ENCODE measurements around the gene RXRA. TPM values are rescaled to one million over a fixed set of nuclear protein-coding genes. Genes with fewer than 3 reads are reported as not detected.

The RXRA gene
- total and polyA plus RNA-seq, 2 of the 13 experiments (the other 11 are each of a cell fraction or from before 2014, with no cell fraction given), result 18.9 to 29.2 TPM

- WGBS (ENCODE audit: low lambda C conversion rate), result no CpG with 5 or more reads among the region's 7 CpGs
- no peak for DNase-seq (ENCODE audit: low spot score)
Measured at GRCh38 chr9:134474055-134474370, 147.8 kb downstream of the RXRA start.

DNA sequence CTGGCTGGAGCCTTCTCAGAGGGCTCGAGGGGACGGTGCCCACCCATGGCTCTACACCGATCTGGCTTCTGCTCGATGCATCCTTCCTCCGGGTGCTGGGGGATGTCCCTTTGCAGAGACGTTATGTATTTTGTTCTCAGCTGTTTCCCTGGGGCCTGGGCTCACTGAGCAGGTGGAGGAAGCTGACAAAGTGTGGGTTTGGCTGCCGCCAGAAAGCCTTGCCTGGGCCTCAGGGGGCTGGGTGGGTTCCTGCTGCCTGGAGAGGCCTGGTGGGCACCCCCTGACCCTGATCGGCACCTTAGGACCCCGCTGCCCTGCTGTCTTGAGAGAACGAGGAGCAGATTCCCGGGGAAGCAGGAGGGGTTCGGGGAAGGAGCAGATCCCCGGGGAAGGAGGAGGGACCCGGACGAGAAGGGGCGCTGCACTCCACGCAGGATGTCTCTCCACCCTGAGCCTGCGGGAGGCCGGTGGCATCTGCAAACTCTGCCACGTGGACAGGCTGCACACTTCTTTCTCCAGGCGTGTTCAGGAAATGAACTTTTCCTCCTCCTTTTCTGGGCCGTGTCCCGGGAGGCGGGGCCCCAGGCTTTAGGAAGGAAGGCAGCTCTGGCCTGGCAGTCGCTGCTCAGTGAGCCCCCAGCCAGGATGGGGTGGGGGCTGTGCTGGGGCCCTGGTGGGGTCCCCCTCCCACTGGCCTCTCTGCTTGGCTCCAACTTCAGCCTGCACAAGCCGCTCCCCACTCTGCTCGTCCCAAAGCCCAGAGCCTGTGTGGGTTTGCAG lies 148.9 kb downstream of the RXRA start:
- H4K20me1 ChIP-seq (ENCODE audit: insufficient read depth, low read length), result no peaks in the 10 kb centered on the region
- H3K9ac ChIP-seq (ENCODE audit: insufficient read depth, low read depth, low read length), result no peak overlapping the region
- H3K79me2 ChIP-seq (ENCODE audit: insufficient read depth, low read length), result no peaks in the 10 kb centered on the region
- no peak overlapping the region for H3K4me2 ChIP-seq (ENCODE audit: low read depth, low read length)
- ATAC-seq (no peak), FAIRE-seq (no peak), DNase-seq (ENCODE audit: low spot score) (no peak)
- POLR2A ChIA-PET, result no interaction called here
- no peak overlapping the region for H3K27ac ChIP-seq (ENCODE audit: extremely low read length, insufficient read depth, low read length)
- no peaks in the 10 kb centered on the region for H3K9me3 ChIP-seq (ENCODE audit: low read length)
- in situ Hi-C loops (cut with HindIII; ENCODE audit: extremely low pct_ligation_motif_present, low pct_unique_long_range_greater_than_20kb) (no loop called here), intact Hi-C loops (cut with micrococcal nuclease; ENCODE audit: unreplicated experiment) (no loop called here)
- CTCF ChIA-PET (ENCODE audit: low intra/inter-chr PET ratio, low total read pairs), result no interaction called here
- no peaks in the 10 kb centered on the region for H3K4me1 ChIP-seq (ENCODE audit: insufficient read depth, low read length)
- WGBS (ENCODE audit: low lambda C conversion rate), result 25% methylated on average over 19 of the region's 27 CpGs
- H3K4me3 ChIP-seq (replicated peaks in 1 of 3; ENCODE audit: insufficient read depth in 1 of 3, low read depth in 2 of 3, low read length in 3 of 3), result no peak overlapping the region
- peaks cover 6 to 52% of the 10 kb centered on the region in 2 experiments; a peak in 3 of 5 replicates for H3K27me3 ChIP-seq (ENCODE audit: control insufficient read depth in 1 of 2, insufficient read depth in 2 of 2, low read length in 2 of 2)
- H2AFZ ChIP-seq (ENCODE audit: low read length), result no peak overlapping the region
- no peaks in the 10 kb centered on the region for H3K36me3 ChIP-seq (replicated peaks in 1 of 2; ENCODE audit: control insufficient read depth in 1 of 2, insufficient read depth in 2 of 2, low read length in 2 of 2)
- no TSS peak for BruUV-seq (replicated peaks)
- TF ChIP-seq, protein P1, sequence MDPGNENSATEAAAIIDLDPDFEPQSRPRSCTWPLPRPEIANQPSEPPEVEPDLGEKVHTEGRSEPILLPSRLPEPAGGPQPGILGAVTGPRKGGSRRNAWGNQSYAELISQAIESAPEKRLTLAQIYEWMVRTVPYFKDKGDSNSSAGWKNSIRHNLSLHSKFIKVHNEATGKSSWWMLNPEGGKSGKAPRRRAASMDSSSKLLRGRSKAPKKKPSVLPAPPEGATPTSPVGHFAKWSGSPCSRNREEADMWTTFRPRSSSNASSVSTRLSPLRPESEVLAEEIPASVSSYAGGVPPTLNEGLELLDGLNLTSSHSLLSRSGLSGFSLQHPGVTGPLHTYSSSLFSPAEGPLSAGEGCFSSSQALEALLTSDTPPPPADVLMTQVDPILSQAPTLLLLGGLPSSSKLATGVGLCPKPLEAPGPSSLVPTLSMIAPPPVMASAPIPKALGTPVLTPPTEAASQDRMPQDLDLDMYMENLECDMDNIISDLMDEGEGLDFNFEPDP (CRISPR knock-in tag; conservative IDR thresholded peaks at IDR 0.05), result no peak
- TF ChIP-seq CBX5 (CRISPR knock-in tag; IDR thresholded peaks at IDR 0.05; ENCODE audit: borderline replicate concordance) (no peak), ZNF33B (CRISPR knock-in tag; IDR thresholded peaks at IDR 0.05) (no peak), NFYC (CRISPR knock-in tag; IDR thresholded peaks at IDR 0.05) (no peak), MTA3 (CRISPR knock-in tag; IDR thresholded peaks at IDR 0.05) (no peak), HNRNPUL1 (IDR thresholded peaks at IDR 0.05; ENCODE audit: low read depth, low read length) (no peak), KAT7 (CRISPR knock-in tag; IDR thresholded peaks at IDR 0.05; ENCODE audit: borderline replicate concordance) (no peak)
- TF ChIP-seq, protein P2, sequence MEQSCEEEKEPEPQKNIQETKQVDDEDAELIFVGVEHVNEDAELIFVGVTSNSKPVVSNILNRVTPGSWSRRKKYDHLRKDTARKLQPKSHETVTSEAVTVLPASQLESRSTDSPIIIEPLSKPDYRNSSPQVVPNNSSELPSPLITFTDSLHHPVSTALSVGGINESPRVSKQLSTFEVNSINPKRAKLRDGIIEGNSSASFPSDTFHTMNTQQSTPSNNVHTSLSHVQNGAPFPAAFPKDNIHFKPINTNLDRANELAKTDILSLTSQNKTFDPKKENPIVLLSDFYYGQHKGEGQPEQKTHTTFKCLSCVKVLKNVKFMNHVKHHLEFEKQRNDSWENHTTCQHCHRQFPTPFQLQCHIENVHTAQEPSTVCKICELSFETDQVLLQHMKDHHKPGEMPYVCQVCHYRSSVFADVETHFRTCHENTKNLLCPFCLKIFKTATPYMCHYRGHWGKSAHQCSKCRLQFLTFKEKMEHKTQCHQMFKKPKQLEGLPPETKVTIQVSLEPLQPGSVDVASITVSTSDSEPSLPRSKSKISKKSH (CRISPR knock-in tag; IDR thresholded peaks at IDR 0.05; ENCODE audit: borderline replicate concordance), result no peak
- TF ChIP-seq, protein P3, sequence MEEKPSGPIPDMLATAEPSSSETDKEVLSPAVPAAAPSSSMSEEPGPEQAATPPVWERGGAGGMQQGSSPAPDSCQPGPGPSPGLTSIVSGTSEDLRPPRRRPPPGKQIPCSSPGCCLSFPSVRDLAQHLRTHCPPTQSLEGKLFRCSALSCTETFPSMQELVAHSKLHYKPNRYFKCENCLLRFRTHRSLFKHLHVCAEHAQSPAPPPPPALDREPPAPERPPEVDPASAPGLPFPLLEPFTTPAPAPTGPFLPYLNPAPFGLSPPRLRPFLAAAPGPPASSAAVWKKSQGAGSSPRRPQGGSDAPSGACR (CRISPR knock-in tag; IDR thresholded peaks at IDR 0.05), result no peak

More at GRCh38 chr9:134474055-134474370, 147.8 kb downstream of the RXRA start:
- Histone ChIP-seq H3K9ac (ENCODE audit: insufficient read depth, low read depth, low read length) (no peak overlapping the region), H3K4me3 (replicated peaks in 1 of 3; ENCODE audit: insufficient read depth in 1 of 3, low read depth in 2 of 3, low read length in 3 of 3) (no peak overlapping the region), H3K4me1 (ENCODE audit: insufficient read depth, low read length) (no peaks in the 10 kb centered on the region), H3K9me3 (ENCODE audit: low read length) (no peaks in the 10 kb centered on the region), H4K20me1 (ENCODE audit: insufficient read depth, low read length) (no peaks in the 10 kb centered on the region), H3K27me3 (ENCODE audit: control insufficient read depth in 1 of 2, insufficient read depth in 2 of 2, low read length in 2 of 2) (peaks cover 6 to 45% of the 10 kb centered on the region in 2 experiments; a peak in 3 of 5 replicates), H3K27ac (ENCODE audit: extremely low read length, insufficient read depth, low read length) (no peak overlapping the region), H3K4me2 (ENCODE audit: low read depth, low read length) (no peak overlapping the region), H3K36me3 (replicated peaks in 1 of 2; ENCODE audit: control insufficient read depth in 1 of 2, insufficient read depth in 2 of 2, low read length in 2 of 2) (no peaks in the 10 kb centered on the region), H2AFZ (ENCODE audit: low read length) (no peak overlapping the region), H3K79me2 (ENCODE audit: insufficient read depth, low read length) (no peaks in the 10 kb centered on the region)
- POLR2A ChIA-PET, result no interaction called here
- in situ Hi-C loops (cut with HindIII; ENCODE audit: extremely low pct_ligation_motif_present, low pct_unique_long_range_greater_than_20kb), result no loop called here
- intact Hi-C loops (cut with micrococcal nuclease; ENCODE audit: unreplicated experiment), result no loop called here
- CTCF ChIA-PET (ENCODE audit: low intra/inter-chr PET ratio, low total read pairs), result no interaction called here
- no peak for FAIRE-seq
- no TSS peak for BruUV-seq (replicated peaks)
- TF ChIP-seq ZNF101 (CRISPR knock-in tag; IDR thresholded peaks at IDR 0.05; ENCODE audit: borderline replicate concordance, low read depth), result no peak
- no peak for ATAC-seq
